Neural cell (in vitro differentiated cells): ENCODE results near the gene RSU1. TPM values are rescaled to one million over a fixed set of nuclear protein-coding genes. Genes with fewer than 3 reads are reported as not detected.

Source experiments
- H2AFZ ChIP-seq: fragments of 200-600, 300-800 bp; sonication (generic), shearing (Covaris generic); 2 replicates; pipeline ENCODE4 v1.6.0; 2014; ENCODE audit warnings: low read depth, mild to moderate bottlenecking, antibody characterized with exemption, low read length, moderate library complexity
- H3F3A ChIP-seq: fragments of 200-600 bp; shearing (Covaris generic); 2 replicates; pipeline ENCODE4 v1.6.1; 2016; ENCODE audit warnings: mild to moderate bottlenecking, moderate library complexity, mixed read lengths, antibody characterized with exemption, low read length; ENCODE audit not compliant: insufficient read depth, poor library complexity, severe bottlenecking
- H3K27ac ChIP-seq: fragments of 200-600, 300-800 bp; sonication (generic), shearing (Covaris generic); 2 replicates; pipeline ENCODE4 v1.5.1; 2014; ENCODE audit warnings: mild to moderate bottlenecking, low read length, moderate library complexity
- H3K27me3 ChIP-seq: fragments of 300-800, 200-600 bp; sonication (generic), shearing (Covaris generic); 2 replicates; pipeline ENCODE4 v1.6.0; 2014; ENCODE audit warnings: mild to moderate bottlenecking, low read depth, low read length, moderate library complexity; ENCODE audit not compliant: insufficient read depth
- H3K36me3 ChIP-seq: fragments of 300-800, 200-600 bp; sonication (generic), shearing (Covaris generic); 2 replicates; pipeline ENCODE4 v1.5.1; 2014; ENCODE audit warnings: mild to moderate bottlenecking, antibody characterized with exemption, low read length, moderate library complexity; ENCODE audit not compliant: insufficient read depth
- H3K4me2 ChIP-seq: fragments of 300-800, 200-600 bp; sonication (generic), shearing (Covaris generic); 2 replicates; pipeline ENCODE4 v1.6.0; 2014; ENCODE audit warnings: mild to moderate bottlenecking, low read length
- H3K4me3 ChIP-seq: fragments of 300-800, 200-600 bp; sonication (generic), shearing (Covaris generic); 2 replicates; pipeline ENCODE4 v1.5.1; 2014; ENCODE audit warnings: mild to moderate bottlenecking, low read length, moderate library complexity
- H3K79me2 ChIP-seq: fragments of 200-600 bp; shearing (Covaris generic); replicated peaks from 2 replicates; pipeline ENCODE4 v1.6.0; 2014; ENCODE audit warnings: mild to moderate bottlenecking, low read length, moderate library complexity; ENCODE audit not compliant: insufficient read depth
- H3K9ac ChIP-seq: fragments of 300-800, 200-600 bp; sonication (generic), shearing (Covaris generic); 2 replicates; pipeline ENCODE4 v1.6.1; 2016; ENCODE audit warnings: mild to moderate bottlenecking, low read length, mixed read lengths
- H3K9me2 ChIP-seq: fragments of 200-600 bp; shearing (Covaris generic); 2 replicates; pipeline ENCODE4 v1.6.1; 2016; ENCODE audit warnings: mild to moderate bottlenecking, low read length, mixed read lengths; ENCODE audit not compliant: insufficient read depth
- H3K9me3 ChIP-seq: fragments of 200-600, 300-800 bp; sonication (generic), shearing (Covaris generic); 2 replicates; pipeline ENCODE4 v1.6.1; 2016; ENCODE audit warnings: mild to moderate bottlenecking, mixed run types, low read length, moderate library complexity, mixed read lengths
- H4K20me1 ChIP-seq: fragments of 200-600 bp; shearing (Covaris generic); 2 replicates; pipeline ENCODE4 v1.6.1; 2016; ENCODE audit warnings: mild to moderate bottlenecking, mixed run types; ENCODE audit not compliant: insufficient read depth
- EP300 ChIP-seq: fragments of 450-650 bp; conservative IDR thresholded peaks from 2 replicates; pipeline ENCODE4 v1.6.1; 2014; ENCODE audit warnings: antibody characterized with exemption, mild to moderate bottlenecking, moderate library complexity; ENCODE audit not compliant: poor library complexity, severe bottlenecking
- EZH2 ChIP-seq: fragments of 200-600, 300-800 bp; shearing (Covaris generic), sonication (generic); IDR thresholded peaks from 2 replicates; pipeline ENCODE4 v1.6.1; 2014; ENCODE audit warnings: antibody characterized with exemption, low read length, borderline replicate concordance, mild to moderate bottlenecking; ENCODE audit not compliant: insufficient read depth, poor library complexity, severe bottlenecking
- MXI1 ChIP-seq: fragments of 450-650 bp; conservative IDR thresholded peaks from 2 replicates; pipeline ENCODE4 v1.6.1; 2014; ENCODE audit warnings: antibody characterized with exemption, mild to moderate bottlenecking; ENCODE audit not compliant: poor library complexity, severe bottlenecking
- POLR2AphosphoS5 ChIP-seq: IDR thresholded peaks from 2 replicates; pipeline ENCODE4 v1.6.1; 2012
- RAD21 ChIP-seq: fragments of 450-650 bp; conservative IDR thresholded peaks from 2 replicates; pipeline ENCODE4 v1.6.1; 2014; ENCODE audit warnings: antibody characterized with exemption, mild to moderate bottlenecking, moderate library complexity
- SMC3 ChIP-seq: fragments of 450-650 bp; conservative IDR thresholded peaks from 2 replicates; pipeline ENCODE4 v1.6.1; 2014; ENCODE audit warnings: antibody characterized with exemption, mild to moderate bottlenecking, moderate library complexity; ENCODE audit not compliant: poor library complexity
- TAF1 ChIP-seq: IDR thresholded peaks from 2 replicates; pipeline ENCODE4 v1.6.1; 2012; ENCODE audit warnings: low read depth
- polyA plus RNA-seq: library from polyadenylated mRNA; depleted of rRNA; stranded (reverse); fragments of >200 nt; gene quantifications from 2 replicates; pipeline ENCODE4 v1.2.3, GENCODE V29; 2014
- TF ChIP-seq, protein P1 (sequence below): IDR thresholded peaks from 2 replicates; pipeline ENCODE4 v1.6.1; 2012; ENCODE audit warnings: borderline replicate concordance
- TF ChIP-seq, protein P2 (sequence below): fragments of 450-650 bp; IDR thresholded peaks from 2 replicates; pipeline ENCODE4 v1.5.1; 2014; ENCODE audit warnings: antibody characterized with exemption, mild to moderate bottlenecking, moderate library complexity; ENCODE audit not compliant: poor library complexity, severe bottlenecking

RSU1 gene
- polyA plus RNA-seq, 1 donor from 2014 or later = 18.7 TPM

DNA sequence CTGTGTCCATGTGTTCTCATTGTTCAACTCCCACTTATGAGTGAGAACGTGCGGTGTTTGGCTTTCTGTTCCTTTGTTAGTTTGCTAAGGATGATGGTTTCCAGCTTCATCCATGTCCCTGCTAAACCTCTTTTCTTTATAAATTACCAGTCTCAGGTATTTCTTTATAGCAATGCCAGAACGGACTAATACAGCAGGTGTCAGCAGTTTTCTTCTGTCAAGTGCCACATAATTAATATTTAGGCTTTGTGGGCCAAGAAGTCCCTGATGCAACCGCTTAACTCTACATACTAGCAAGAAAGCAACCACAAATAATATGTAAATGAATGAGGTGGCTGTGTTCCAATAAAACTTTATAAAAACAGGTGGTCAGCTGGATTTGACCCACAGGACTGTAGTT, 269.3 kb downstream of the RSU1 start:
- Histone ChIP-seq H3K4me3 (no peak overlapping the region), H3K27ac (no peak overlapping the region), H3K4me2 (no peak overlapping the region), H3K9me2 (no peaks in the 10 kb centered on the region), H3K27me3 (no peaks in the 10 kb centered on the region), H3K36me3 (no peaks in the 10 kb centered on the region), H3K9me3 (no peaks in the 10 kb centered on the region), H2AFZ (no peak overlapping the region), H4K20me1 (no peaks in the 10 kb centered on the region), H3K9ac (no peak overlapping the region), H3F3A (no peaks in the 10 kb centered on the region), H3K79me2 (no peaks in the 10 kb centered on the region)
- TF ChIP-seq, protein P1, sequence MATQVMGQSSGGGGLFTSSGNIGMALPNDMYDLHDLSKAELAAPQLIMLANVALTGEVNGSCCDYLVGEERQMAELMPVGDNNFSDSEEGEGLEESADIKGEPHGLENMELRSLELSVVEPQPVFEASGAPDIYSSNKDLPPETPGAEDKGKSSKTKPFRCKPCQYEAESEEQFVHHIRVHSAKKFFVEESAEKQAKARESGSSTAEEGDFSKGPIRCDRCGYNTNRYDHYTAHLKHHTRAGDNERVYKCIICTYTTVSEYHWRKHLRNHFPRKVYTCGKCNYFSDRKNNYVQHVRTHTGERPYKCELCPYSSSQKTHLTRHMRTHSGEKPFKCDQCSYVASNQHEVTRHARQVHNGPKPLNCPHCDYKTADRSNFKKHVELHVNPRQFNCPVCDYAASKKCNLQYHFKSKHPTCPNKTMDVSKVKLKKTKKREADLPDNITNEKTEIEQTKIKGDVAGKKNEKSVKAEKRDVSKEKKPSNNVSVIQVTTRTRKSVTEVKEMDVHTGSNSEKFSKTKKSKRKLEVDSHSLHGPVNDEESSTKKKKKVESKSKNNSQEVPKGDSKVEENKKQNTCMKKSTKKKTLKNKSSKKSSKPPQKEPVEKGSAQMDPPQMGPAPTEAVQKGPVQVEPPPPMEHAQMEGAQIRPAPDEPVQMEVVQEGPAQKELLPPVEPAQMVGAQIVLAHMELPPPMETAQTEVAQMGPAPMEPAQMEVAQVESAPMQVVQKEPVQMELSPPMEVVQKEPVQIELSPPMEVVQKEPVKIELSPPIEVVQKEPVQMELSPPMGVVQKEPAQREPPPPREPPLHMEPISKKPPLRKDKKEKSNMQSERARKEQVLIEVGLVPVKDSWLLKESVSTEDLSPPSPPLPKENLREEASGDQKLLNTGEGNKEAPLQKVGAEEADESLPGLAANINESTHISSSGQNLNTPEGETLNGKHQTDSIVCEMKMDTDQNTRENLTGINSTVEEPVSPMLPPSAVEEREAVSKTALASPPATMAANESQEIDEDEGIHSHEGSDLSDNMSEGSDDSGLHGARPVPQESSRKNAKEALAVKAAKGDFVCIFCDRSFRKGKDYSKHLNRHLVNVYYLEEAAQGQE = no peak
- TF ChIP-seq, protein P2, sequence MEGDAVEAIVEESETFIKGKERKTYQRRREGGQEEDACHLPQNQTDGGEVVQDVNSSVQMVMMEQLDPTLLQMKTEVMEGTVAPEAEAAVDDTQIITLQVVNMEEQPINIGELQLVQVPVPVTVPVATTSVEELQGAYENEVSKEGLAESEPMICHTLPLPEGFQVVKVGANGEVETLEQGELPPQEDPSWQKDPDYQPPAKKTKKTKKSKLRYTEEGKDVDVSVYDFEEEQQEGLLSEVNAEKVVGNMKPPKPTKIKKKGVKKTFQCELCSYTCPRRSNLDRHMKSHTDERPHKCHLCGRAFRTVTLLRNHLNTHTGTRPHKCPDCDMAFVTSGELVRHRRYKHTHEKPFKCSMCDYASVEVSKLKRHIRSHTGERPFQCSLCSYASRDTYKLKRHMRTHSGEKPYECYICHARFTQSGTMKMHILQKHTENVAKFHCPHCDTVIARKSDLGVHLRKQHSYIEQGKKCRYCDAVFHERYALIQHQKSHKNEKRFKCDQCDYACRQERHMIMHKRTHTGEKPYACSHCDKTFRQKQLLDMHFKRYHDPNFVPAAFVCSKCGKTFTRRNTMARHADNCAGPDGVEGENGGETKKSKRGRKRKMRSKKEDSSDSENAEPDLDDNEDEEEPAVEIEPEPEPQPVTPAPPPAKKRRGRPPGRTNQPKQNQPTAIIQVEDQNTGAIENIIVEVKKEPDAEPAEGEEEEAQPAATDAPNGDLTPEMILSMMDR = no peak
- TF ChIP-seq EP300 = no peak
- TF ChIP-seq TAF1 = no peak
- no peak for TF ChIP-seq RAD21
- no peak for TF ChIP-seq SMC3
- no peak for TF ChIP-seq EZH2
- TF ChIP-seq POLR2AphosphoS5 = no peak
- TF ChIP-seq MXI1 = no peak

DNA sequence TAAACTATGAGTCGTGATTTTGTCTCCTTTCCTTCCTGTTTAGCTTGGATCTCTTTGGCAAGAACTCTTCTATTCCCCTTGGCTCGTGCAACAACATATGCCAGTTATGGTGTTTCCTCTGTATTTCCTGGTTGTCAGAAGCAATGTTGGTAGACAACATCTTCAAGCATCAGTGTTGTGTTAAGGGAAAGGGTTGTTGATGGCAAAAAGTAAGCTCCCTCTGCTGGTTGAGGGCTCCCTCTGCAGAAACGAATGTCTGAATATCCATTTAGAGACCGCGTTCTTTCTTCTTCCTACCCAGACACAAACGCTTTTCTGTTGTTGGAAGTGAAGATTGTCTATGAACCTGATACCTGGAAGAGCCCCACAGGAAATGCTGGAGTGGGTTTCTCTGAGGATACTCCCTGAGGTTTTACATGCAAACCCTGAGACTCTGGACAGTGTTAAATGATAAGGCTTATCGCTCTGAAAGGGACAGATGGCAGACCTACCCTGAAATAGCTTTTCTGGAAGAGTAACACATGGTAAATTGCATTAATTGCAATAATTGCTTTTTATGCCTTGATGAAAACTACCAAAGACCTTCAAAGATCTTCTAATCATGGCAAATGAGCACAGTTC, 272.0 kb downstream of the RSU1 start:
- H3K79me2 ChIP-seq = no peaks in the 10 kb centered on the region
- no peaks in the 10 kb centered on the region for H3K36me3 ChIP-seq
- no peak overlapping the region for H3K27ac ChIP-seq
- no peak overlapping the region for H2AFZ ChIP-seq
- no peaks in the 10 kb centered on the region for H3K9me2 ChIP-seq
- no peaks in the 10 kb centered on the region for H3K9me3 ChIP-seq
- H3K9ac ChIP-seq = no peak overlapping the region
- H3K27me3 ChIP-seq = no peaks in the 10 kb centered on the region
- no peak overlapping the region for H3K4me3 ChIP-seq
- H3K4me2 ChIP-seq = no peak overlapping the region
- no peaks in the 10 kb centered on the region for H4K20me1 ChIP-seq
- no peaks in the 10 kb centered on the region for H3F3A ChIP-seq
- no peak for TF ChIP-seq MXI1
- TF ChIP-seq SMC3 = peak; percentile 65
- TF ChIP-seq POLR2AphosphoS5 = no peak
- no peak for TF ChIP-seq RAD21
- TF ChIP-seq, protein P1 = no peak
- TF ChIP-seq EP300 = no peak
- TF ChIP-seq EZH2 = no peak
- no peak for TF ChIP-seq TAF1
- TF ChIP-seq, protein P2 = peak; percentile 60
